Measurements from ENCODE around the gene TENT5A. TPM values are rescaled to one million over a fixed set of nuclear protein-coding genes. Genes with fewer than 3 reads are reported as not detected.

Gene TENT5A
- total RNA-seq: under 1 TPM; 0.41 to 0.79 TPM

DNA sequence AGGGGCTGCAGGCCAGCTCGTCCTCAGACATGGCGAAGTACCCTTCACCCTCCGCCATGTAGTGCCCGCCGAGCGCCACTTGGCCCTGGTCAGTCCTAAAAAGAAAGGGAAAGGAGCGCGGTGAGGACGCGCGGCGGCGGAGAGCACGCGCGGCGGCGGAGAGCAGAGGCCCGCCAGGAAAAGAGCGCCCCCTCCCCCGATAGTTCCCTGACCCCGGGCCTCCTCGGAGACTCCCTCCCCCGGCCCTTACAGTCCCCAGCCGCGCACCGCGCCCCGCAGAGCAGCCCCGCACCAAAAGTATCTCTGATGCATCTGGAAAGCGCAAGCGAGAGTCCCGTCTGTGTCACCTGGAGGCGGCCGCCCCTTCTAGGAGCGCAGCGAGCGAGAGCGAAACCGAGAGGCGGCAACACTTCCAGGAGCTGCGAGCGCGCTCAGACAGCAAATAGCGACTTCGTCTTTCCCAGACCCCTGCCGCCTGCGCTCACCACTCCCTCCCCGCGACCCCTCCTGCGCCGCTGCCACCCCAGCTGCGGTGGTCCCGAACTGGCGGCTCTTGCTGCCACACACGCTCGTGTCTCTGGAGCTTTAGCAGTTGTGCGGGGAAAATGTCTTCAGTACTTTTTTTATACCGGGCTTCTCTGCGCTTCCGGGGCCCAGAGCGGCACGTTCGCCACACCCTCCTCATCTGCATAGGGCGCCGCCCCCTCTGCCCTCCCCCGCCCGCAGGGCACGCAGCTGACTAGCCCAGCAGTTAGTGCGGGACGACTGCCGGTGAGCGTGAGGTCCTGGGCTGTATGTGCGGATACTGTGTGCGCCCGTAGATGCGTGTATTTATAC is at the start of gene TENT5A:
TSS of gene TENT5A (minus strand) at position 598 of the 837 bp plus-strand sequence. CDS start at position 58, 540 bp downstream.
- Mint-ChIP-seq H3K27me3 (peaks cover 23% of the 10 kb centered on the region), H3K4me3 (peak within 1 kb of the TSS; percentile 83), H3K36me3 (ENCODE audit: low read depth) (peaks cover 8% of the 10 kb centered on the region)

DNA sequence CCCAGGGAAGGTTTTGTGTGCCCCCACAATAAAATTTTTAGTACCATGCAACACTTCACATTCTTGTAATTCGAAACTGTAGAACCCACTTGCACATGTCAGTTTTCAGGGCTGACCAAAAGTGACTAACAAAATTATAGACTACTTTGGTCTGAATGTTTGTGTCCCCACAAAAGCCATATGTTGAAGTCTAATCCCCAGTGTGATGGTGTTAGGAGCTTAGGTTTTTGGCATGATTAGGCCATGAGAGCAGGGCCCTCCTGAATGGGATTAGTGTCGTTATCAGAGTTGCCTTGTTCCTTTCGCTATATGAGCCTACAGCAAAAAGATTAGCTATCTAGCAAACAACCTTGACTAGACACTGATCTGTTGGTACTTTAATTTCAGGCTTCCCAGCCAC is 49.0 kb upstream of the TENT5A start:
- H3K4me1 Mint-ChIP-seq: no peaks in the 10 kb centered on the region
- H3K4me3 Mint-ChIP-seq: no peak overlapping the region
- peaks cover 6% of the 10 kb centered on the region for H3K27me3 Mint-ChIP-seq
- ATAC-seq (replicated peaks): no peak
- no peaks in the 10 kb centered on the region for H3K36me3 Mint-ChIP-seq (ENCODE audit: low read depth)
- H3K27ac Mint-ChIP-seq: no peak overlapping the region
- H3K9me3 Mint-ChIP-seq: no peaks in the 10 kb centered on the region

More for the DNA sequence above, at the start of gene TENT5A:
- Mint-ChIP-seq H3K27ac (peak within 1 kb of the TSS; percentile 64), H3K4me1 (peaks cover 5% of the 10 kb centered on the region), H3K9me3 (no peaks in the 10 kb centered on the region)
- ATAC-seq (replicated peaks): peak; percentile 81

GRCh38 chr6:81800666-81801065 is 48.2 kb upstream of the TENT5A start:
- Mint-ChIP-seq H3K27ac (no peak overlapping the region), H3K27me3 (peaks cover 7% of the 10 kb centered on the region), H3K9me3 (no peaks in the 10 kb centered on the region), H3K4me1 (no peaks in the 10 kb centered on the region), H3K36me3 (ENCODE audit: low read depth) (no peaks in the 10 kb centered on the region), H3K4me3 (no peak overlapping the region)
- no peak for ATAC-seq (replicated peaks)

DNA sequence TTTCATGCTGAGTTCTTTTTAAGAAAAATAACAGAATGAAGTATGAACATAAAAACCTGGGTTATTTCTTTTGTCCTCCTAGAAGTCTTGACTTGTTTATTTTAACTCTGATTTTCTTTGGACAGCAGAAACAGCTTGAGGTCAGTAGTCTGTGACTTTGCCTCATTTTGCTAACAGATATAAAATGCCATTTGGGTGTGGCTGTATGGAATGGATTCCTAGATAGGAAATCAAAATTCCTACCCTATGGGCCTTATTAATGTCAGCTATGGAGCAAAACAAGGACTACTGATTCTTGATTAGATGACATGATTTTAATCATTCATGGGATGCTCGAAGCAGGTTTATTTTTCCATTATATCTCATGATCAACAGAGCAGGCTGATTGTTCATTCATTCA is 46.8 kb upstream of the TENT5A start:
- Mint-ChIP-seq H3K9me3 (no peaks in the 10 kb centered on the region), H3K27ac (no peak overlapping the region), H3K4me3 (no peak overlapping the region), H3K36me3 (ENCODE audit: low read depth) (no peaks in the 10 kb centered on the region), H3K27me3 (peaks cover 13% of the 10 kb centered on the region), H3K4me1 (no peaks in the 10 kb centered on the region)
- no peak for ATAC-seq (replicated peaks)

GRCh38 chr6:81797591-81797990 is 45.1 kb upstream of the TENT5A start:
- ATAC-seq (replicated peaks): no peak
- no peaks in the 10 kb centered on the region for H3K36me3 Mint-ChIP-seq (ENCODE audit: low read depth)
- H3K4me1 Mint-ChIP-seq: no peaks in the 10 kb centered on the region
- H3K27me3 Mint-ChIP-seq: peaks cover 9% of the 10 kb centered on the region
- no peaks in the 10 kb centered on the region for H3K9me3 Mint-ChIP-seq
- H3K4me3 Mint-ChIP-seq: no peak overlapping the region
- no peak overlapping the region for H3K27ac Mint-ChIP-seq

GRCh38 chr6:81795890-81796289 is 43.4 kb upstream of the TENT5A start:
- Mint-ChIP-seq H3K9me3 (no peaks in the 10 kb centered on the region), H3K4me3 (no peak overlapping the region), H3K27me3 (peaks cover 7% of the 10 kb centered on the region), H3K36me3 (ENCODE audit: low read depth) (no peaks in the 10 kb centered on the region), H3K4me1 (no peaks in the 10 kb centered on the region), H3K27ac (no peak overlapping the region)
- ATAC-seq (replicated peaks): no peak

DNA sequence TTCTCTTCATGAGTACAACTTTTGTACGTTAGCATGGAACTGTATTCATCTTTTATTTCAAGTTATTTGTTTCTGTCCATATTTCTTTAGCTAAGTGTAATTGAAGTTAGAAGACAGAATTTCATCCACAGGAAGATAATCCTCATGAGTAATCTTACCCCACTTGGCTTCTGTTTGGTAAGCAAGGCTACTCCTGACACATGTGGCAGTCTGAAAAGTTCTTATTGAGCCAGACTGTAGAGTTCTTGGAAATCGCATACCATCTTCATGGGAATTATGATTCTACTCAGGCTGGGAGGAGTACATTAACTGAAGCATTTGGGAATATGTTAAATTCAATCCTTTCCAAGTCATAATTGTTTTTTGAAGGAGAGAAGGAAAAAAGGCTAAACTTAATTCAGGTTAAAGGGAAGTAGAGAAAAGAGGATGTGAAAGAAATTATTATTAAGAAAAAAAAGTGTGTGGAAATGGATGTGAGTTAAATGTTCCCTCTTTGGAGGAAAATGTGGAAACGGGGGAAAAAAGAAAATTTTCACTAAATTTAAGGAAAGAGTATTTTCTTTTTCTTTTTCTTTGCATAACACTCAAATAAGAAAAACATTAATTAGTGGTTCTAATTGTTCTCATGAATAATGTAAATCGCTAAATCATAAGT is 41.5 kb upstream of the TENT5A start:
- Mint-ChIP-seq H3K27ac (no peak overlapping the region), H3K27me3 (peaks cover 7% of the 10 kb centered on the region), H3K4me1 (no peaks in the 10 kb centered on the region), H3K9me3 (no peaks in the 10 kb centered on the region), H3K4me3 (no peak overlapping the region), H3K36me3 (ENCODE audit: low read depth) (no peaks in the 10 kb centered on the region)
- no peak for ATAC-seq (replicated peaks)

DNA sequence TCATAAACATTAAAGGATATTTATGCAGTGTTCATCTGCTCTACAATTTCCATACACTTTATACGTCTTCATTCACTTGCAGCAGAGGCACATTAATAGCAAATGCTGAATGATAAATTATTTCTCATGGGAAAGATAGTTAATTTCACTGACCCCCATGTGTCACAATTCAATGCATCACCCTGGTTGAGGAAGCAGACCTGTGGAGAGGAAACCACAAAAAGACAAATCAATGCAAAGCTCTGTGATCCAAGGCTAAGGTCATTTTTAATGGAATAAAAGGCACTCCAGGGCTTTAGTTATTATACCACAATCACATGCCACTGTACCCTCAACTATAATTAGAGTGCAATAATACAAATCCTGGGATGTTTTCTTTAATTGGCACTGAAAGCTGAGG is 40.3 kb upstream of the TENT5A start:
- no peak overlapping the region for H3K4me3 Mint-ChIP-seq
- H3K27me3 Mint-ChIP-seq: peaks cover 7% of the 10 kb centered on the region

GRCh38 chr6:81791756-81792155 is 39.3 kb upstream of the TENT5A start:
- no peaks in the 10 kb centered on the region for H3K9me3 Mint-ChIP-seq
- peak; percentile 16 for ATAC-seq (replicated peaks)
- H3K27ac Mint-ChIP-seq: no peak overlapping the region
- H3K27me3 Mint-ChIP-seq: peaks cover 7% of the 10 kb centered on the region
- H3K4me3 Mint-ChIP-seq: no peak overlapping the region
- H3K4me1 Mint-ChIP-seq: no peaks in the 10 kb centered on the region
- no peaks in the 10 kb centered on the region for H3K36me3 Mint-ChIP-seq (ENCODE audit: low read depth)

More for the DNA sequence above, 40.3 kb upstream of the TENT5A start:
- Mint-ChIP-seq H3K4me1 (no peaks in the 10 kb centered on the region), H3K36me3 (ENCODE audit: low read depth) (no peaks in the 10 kb centered on the region), H3K27ac (no peak overlapping the region), H3K9me3 (no peaks in the 10 kb centered on the region)
- no peak for ATAC-seq (replicated peaks)

DNA sequence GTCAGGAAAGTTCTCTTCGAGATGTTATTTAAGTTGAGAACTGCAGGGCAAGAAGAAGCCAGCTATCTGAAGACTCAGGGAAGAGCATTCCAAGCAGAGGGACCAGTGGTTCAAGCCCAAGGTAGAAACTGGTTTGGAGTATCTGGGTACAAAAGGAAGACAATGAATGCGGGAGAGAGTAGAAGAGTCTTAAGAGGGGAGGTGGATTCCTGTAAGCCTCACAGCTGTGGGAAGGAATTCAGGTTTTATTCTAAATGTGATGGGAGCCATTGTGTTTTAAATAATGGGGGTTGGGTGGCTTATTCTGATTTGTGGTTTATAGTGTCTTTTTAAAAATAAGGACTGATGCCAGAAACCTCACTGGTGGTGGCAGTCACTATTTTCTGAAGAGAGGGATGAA is 37.6 kb upstream of the TENT5A start:
- H3K36me3 Mint-ChIP-seq (ENCODE audit: low read depth): no peaks in the 10 kb centered on the region
- no peak overlapping the region for H3K4me3 Mint-ChIP-seq
- H3K27me3 Mint-ChIP-seq: peaks cover 3% of the 10 kb centered on the region
- no peaks in the 10 kb centered on the region for H3K9me3 Mint-ChIP-seq
- no peak for ATAC-seq (replicated peaks)
- no peak overlapping the region for H3K27ac Mint-ChIP-seq
- H3K4me1 Mint-ChIP-seq: no peaks in the 10 kb centered on the region

- H3K27ac Mint-ChIP-seq: no peak overlapping the region
- no peaks in the 10 kb centered on the region for H3K4me1 Mint-ChIP-seq
- no peak overlapping the region for H3K4me3 Mint-ChIP-seq
- H3K9me3 Mint-ChIP-seq: no peaks in the 10 kb centered on the region
- ATAC-seq (replicated peaks): no peak
- no peaks in the 10 kb centered on the region for H3K27me3 Mint-ChIP-seq
- H3K36me3 Mint-ChIP-seq (ENCODE audit: low read depth): no peaks in the 10 kb centered on the region
Measured at GRCh38 chr6:81789291-81789690, 36.8 kb upstream of the TENT5A start.

DNA sequence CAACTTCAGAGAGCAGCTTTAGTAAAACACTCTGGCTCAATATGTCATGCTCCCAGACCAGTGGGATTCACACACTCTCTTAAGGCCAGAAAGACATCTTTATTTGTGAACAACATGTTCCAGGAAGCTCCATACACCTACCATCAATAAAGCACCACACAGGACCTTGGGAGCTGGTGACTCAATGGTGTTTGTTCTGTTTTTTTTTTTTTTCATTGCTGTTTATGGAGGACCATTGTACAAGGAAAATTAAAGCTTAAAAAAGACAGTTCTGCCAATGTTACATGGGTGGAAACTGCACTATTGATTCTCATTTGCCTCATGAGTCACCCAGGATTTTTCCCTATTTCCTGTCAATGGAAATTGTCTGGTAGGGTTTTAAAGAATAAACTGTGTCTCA is 36.3 kb upstream of the TENT5A start:
- Mint-ChIP-seq H3K4me3 (no peak overlapping the region), H3K9me3 (no peaks in the 10 kb centered on the region), H3K27me3 (no peaks in the 10 kb centered on the region), H3K36me3 (ENCODE audit: low read depth) (no peaks in the 10 kb centered on the region), H3K27ac (no peak overlapping the region), H3K4me1 (no peaks in the 10 kb centered on the region)
- no peak for ATAC-seq (replicated peaks)

- Mint-ChIP-seq H3K4me3 (no peak overlapping the region), H3K4me1 (no peaks in the 10 kb centered on the region), H3K36me3 (ENCODE audit: low read depth) (no peaks in the 10 kb centered on the region), H3K27me3 (no peaks in the 10 kb centered on the region), H3K9me3 (peaks cover under 1% of the 10 kb centered on the region), H3K27ac (no peak overlapping the region)
- ATAC-seq (replicated peaks): no peak
Measured at GRCh38 chr6:81787313-81788068, 35.0 kb upstream of the TENT5A start.

GRCh38 chr6:81786150-81786549 is 33.7 kb upstream of the TENT5A start:
- H3K9me3 Mint-ChIP-seq: peaks cover 5% of the 10 kb centered on the region
- no peak for ATAC-seq (replicated peaks)
- H3K27me3 Mint-ChIP-seq: no peaks in the 10 kb centered on the region
- no peaks in the 10 kb centered on the region for H3K4me1 Mint-ChIP-seq
- no peaks in the 10 kb centered on the region for H3K36me3 Mint-ChIP-seq (ENCODE audit: low read depth)
- H3K27ac Mint-ChIP-seq: no peak overlapping the region
- H3K4me3 Mint-ChIP-seq: no peak overlapping the region
